ENCODE data around the gene NDUFAF3. TPM values are rescaled to one million over a fixed set of nuclear protein-coding genes. Genes with fewer than 3 reads are reported as not detected.

Gene NDUFAF3
- total RNA-seq, 1 experiment from 2014 or later, result 36.8 TPM

DNA sequence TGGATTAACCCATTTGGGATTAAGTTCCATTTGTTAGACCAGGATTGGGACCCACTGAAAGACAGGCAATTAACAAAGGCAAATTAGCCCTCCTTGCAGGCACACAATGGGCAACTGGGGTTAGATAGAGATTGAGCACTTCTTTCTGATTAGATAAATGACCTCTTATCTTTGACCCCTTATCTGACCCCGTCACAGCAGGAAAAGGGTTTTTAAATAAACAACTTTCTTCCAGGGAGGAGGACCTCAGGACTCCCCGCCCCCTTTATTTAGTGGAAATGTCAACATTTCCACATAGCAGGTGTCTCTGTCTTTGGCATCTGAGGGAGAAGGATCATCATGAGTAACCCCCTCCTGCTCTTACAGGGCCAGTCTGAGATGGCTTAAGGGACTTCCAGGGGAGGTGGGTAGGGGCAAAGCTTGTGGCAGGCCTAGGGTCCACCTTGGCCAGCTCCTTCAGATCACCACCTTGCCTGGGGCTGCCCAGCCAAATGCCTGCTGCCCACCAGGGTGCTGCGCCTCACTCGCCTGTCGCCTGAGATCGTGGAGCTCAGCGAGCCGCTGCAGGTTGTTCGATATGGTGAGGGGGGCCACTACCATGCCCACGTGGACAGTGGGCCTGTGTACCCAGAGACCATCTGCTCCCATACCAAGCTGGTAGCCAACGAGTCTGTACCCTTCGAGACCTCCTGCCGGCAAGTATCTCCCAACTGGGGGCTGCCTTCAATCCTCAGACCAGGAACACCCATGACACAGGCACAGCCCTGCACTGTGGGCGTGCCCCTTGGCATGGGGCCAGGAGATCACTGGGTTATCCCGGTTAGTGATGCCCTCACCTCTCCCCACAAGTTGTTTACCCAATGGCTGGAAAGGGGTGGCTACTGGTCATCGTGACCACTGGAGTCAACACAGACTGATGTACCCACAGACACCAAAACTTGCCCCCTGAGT is 17.3 kb upstream of the NDUFAF3 start:
- ATAC-seq, result no peak
- Mint-ChIP-seq H3K36me3 (peaks cover 11% of the 10 kb centered on the region; the same call in 1 of the 2 replicates), H3K4me3 (no peak overlapping the region), H3K27me3 (ENCODE audit: low read depth) (no peaks in the 10 kb centered on the region), H3K4me1 (peaks cover 23% of the 10 kb centered on the region), H3K27ac (no peak overlapping the region), H3K9me3 (no peaks in the 10 kb centered on the region)
- DNase-seq (ENCODE audit: low spot score), result no peak
- TF ChIP-seq, protein P1, sequence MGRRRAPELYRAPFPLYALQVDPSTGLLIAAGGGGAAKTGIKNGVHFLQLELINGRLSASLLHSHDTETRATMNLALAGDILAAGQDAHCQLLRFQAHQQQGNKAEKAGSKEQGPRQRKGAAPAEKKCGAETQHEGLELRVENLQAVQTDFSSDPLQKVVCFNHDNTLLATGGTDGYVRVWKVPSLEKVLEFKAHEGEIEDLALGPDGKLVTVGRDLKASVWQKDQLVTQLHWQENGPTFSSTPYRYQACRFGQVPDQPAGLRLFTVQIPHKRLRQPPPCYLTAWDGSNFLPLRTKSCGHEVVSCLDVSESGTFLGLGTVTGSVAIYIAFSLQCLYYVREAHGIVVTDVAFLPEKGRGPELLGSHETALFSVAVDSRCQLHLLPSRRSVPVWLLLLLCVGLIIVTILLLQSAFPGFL (CRISPR knock-in tag; IDR thresholded peaks at IDR 0.05; ENCODE audit: borderline replicate concordance), result no peak
- TF ChIP-seq PRRX2 (CRISPR knock-in tag; IDR thresholded peaks at IDR 0.05) (no peak), GTF2I (CRISPR knock-in tag; conservative IDR thresholded peaks at IDR 0.05) (no peak), FOXJ3 (CRISPR knock-in tag; IDR thresholded peaks at IDR 0.05; ENCODE audit: borderline replicate concordance) (no peak), NR1H2 (CRISPR knock-in tag; IDR thresholded peaks at IDR 0.05) (no peak), OVOL2 (CRISPR knock-in tag; IDR thresholded peaks at IDR 0.05; ENCODE audit: borderline replicate concordance) (no peak), ESRRA (CRISPR knock-in tag; IDR thresholded peaks at IDR 0.05; ENCODE audit: borderline replicate concordance) (no peak)
- TF ChIP-seq, protein P2, sequence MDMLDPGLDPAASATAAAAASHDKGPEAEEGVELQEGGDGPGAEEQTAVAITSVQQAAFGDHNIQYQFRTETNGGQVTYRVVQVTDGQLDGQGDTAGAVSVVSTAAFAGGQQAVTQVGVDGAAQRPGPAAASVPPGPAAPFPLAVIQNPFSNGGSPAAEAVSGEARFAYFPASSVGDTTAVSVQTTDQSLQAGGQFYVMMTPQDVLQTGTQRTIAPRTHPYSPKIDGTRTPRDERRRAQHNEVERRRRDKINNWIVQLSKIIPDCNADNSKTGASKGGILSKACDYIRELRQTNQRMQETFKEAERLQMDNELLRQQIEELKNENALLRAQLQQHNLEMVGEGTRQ (CRISPR knock-in tag; IDR thresholded peaks at IDR 0.05), result no peak
- TF ChIP-seq, protein P3, sequence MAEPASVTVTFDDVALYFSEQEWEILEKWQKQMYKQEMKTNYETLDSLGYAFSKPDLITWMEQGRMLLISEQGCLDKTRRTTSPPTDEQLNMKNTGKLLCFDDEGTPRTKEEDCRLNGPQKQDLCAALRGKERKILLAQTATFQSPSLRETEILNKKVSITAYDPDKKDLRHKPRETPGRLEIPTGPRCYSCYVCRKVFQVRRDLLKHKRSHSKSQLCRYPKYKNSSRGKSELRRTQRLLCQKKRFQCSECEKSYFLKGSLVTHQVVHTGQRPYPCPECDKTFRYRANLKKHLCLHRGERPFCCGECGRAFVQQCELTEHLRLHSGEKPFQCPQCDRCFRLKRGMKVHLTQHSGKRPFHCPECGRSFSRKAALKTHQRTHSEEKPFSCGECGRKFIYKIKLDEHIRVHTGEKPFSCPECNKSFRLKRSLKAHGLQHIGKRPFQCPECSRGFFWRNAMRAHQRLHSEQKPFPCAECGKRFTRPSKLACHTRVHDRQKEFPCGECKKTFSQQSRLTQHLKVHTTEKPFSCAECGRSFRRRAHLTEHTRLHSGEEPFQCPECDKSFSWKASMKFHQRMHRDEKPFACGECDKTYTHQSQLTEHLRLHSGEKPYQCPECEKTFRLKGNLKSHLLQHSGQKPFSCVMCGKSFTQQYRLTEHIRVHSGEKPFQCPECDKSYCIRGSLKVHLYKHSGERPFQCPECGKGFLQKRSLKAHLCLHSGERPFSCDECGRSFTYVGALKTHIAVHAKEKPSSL (CRISPR knock-in tag; conservative IDR thresholded peaks at IDR 0.05), result no peak
- TF ChIP-seq, protein P4, sequence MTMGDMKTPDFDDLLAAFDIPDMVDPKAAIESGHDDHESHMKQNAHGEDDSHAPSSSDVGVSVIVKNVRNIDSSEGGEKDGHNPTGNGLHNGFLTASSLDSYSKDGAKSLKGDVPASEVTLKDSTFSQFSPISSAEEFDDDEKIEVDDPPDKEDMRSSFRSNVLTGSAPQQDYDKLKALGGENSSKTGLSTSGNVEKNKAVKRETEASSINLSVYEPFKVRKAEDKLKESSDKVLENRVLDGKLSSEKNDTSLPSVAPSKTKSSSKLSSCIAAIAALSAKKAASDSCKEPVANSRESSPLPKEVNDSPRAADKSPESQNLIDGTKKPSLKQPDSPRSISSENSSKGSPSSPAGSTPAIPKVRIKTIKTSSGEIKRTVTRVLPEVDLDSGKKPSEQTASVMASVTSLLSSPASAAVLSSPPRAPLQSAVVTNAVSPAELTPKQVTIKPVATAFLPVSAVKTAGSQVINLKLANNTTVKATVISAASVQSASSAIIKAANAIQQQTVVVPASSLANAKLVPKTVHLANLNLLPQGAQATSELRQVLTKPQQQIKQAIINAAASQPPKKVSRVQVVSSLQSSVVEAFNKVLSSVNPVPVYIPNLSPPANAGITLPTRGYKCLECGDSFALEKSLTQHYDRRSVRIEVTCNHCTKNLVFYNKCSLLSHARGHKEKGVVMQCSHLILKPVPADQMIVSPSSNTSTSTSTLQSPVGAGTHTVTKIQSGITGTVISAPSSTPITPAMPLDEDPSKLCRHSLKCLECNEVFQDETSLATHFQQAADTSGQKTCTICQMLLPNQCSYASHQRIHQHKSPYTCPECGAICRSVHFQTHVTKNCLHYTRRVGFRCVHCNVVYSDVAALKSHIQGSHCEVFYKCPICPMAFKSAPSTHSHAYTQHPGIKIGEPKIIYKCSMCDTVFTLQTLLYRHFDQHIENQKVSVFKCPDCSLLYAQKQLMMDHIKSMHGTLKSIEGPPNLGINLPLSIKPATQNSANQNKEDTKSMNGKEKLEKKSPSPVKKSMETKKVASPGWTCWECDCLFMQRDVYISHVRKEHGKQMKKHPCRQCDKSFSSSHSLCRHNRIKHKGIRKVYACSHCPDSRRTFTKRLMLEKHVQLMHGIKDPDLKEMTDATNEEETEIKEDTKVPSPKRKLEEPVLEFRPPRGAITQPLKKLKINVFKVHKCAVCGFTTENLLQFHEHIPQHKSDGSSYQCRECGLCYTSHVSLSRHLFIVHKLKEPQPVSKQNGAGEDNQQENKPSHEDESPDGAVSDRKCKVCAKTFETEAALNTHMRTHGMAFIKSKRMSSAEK (CRISPR knock-in tag; IDR thresholded peaks at IDR 0.05; ENCODE audit: borderline replicate concordance), result no peak
- TF ChIP-seq, protein P5, sequence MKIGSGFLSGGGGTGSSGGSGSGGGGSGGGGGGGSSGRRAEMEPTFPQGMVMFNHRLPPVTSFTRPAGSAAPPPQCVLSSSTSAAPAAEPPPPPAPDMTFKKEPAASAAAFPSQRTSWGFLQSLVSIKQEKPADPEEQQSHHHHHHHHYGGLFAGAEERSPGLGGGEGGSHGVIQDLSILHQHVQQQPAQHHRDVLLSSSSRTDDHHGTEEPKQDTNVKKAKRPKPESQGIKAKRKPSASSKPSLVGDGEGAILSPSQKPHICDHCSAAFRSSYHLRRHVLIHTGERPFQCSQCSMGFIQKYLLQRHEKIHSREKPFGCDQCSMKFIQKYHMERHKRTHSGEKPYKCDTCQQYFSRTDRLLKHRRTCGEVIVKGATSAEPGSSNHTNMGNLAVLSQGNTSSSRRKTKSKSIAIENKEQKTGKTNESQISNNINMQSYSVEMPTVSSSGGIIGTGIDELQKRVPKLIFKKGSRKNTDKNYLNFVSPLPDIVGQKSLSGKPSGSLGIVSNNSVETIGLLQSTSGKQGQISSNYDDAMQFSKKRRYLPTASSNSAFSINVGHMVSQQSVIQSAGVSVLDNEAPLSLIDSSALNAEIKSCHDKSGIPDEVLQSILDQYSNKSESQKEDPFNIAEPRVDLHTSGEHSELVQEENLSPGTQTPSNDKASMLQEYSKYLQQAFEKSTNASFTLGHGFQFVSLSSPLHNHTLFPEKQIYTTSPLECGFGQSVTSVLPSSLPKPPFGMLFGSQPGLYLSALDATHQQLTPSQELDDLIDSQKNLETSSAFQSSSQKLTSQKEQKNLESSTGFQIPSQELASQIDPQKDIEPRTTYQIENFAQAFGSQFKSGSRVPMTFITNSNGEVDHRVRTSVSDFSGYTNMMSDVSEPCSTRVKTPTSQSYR (CRISPR knock-in tag; IDR thresholded peaks at IDR 0.05), result no peak
- TF ChIP-seq, protein P6, sequence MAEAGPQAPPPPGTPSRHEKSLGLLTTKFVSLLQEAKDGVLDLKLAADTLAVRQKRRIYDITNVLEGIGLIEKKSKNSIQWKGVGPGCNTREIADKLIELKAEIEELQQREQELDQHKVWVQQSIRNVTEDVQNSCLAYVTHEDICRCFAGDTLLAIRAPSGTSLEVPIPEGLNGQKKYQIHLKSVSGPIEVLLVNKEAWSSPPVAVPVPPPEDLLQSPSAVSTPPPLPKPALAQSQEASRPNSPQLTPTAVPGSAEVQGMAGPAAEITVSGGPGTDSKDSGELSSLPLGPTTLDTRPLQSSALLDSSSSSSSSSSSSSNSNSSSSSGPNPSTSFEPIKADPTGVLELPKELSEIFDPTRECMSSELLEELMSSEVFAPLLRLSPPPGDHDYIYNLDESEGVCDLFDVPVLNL (CRISPR knock-in tag; IDR thresholded peaks at IDR 0.05; ENCODE audit: borderline replicate concordance, low read depth), result no peak
- TF ChIP-seq, protein P7, sequence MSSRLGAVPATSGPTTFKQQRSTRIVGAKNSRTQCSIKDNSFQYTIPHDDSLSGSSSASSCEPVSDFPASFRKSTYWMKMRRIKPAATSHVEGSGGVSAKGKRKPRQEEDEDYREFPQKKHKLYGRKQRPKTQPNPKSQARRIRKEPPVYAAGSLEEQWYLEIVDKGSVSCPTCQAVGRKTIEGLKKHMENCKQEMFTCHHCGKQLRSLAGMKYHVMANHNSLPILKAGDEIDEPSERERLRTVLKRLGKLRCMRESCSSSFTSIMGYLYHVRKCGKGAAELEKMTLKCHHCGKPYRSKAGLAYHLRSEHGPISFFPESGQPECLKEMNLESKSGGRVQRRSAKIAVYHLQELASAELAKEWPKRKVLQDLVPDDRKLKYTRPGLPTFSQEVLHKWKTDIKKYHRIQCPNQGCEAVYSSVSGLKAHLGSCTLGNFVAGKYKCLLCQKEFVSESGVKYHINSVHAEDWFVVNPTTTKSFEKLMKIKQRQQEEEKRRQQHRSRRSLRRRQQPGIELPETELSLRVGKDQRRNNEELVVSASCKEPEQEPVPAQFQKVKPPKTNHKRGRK (CRISPR knock-in tag; IDR thresholded peaks at IDR 0.05; ENCODE audit: borderline replicate concordance), result no peak
- TF ChIP-seq, protein P8, sequence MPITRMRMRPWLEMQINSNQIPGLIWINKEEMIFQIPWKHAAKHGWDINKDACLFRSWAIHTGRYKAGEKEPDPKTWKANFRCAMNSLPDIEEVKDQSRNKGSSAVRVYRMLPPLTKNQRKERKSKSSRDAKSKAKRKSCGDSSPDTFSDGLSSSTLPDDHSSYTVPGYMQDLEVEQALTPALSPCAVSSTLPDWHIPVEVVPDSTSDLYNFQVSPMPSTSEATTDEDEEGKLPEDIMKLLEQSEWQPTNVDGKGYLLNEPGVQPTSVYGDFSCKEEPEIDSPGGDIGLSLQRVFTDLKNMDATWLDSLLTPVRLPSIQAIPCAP (CRISPR knock-in tag; IDR thresholded peaks at IDR 0.05), result no peak
- CTCF ChIA-PET, result interaction anchor here (1.0 to 4.1 kb wide), 2 partner anchors 17 kb away, joined by 5 to 107 read pairs; partner anchors contain the start of gene P4HTM
- POLR2A ChIA-PET, result no interaction called here
